ENCODE results near the gene TMEM150A. TPM values are rescaled to one million over a fixed set of nuclear protein-coding genes. Genes with fewer than 3 reads are reported as not detected.
A peak's percentile ranks its signal among the peaks of the same experiment; 100 is the strongest.

TMEM150A gene
- total RNA-seq, 4 donors from 2014 or later: 5.8 to 13.7 (median 9.5) TPM

DNA sequence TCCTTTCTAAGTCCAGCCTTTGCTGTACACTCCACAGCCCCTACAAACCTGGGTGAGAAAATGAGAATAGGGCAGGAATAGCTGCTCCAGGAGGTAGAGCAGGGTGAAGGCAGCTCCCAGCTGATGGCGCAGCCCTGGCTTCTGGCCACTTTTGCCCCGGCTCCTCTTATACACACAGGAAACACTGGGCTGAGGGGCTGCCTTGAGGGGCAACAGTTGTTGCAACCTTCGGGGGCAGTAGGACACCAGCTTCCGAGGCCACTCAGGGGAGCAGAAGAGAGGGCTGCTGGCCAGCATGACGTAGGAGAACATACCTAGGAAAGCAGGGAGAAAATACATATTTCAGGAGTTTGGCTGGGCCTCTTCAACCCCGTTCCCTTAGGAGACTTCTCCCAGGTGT lies 49.3 kb downstream of the TMEM150A start:
- TF ChIP-seq, protein P1, sequence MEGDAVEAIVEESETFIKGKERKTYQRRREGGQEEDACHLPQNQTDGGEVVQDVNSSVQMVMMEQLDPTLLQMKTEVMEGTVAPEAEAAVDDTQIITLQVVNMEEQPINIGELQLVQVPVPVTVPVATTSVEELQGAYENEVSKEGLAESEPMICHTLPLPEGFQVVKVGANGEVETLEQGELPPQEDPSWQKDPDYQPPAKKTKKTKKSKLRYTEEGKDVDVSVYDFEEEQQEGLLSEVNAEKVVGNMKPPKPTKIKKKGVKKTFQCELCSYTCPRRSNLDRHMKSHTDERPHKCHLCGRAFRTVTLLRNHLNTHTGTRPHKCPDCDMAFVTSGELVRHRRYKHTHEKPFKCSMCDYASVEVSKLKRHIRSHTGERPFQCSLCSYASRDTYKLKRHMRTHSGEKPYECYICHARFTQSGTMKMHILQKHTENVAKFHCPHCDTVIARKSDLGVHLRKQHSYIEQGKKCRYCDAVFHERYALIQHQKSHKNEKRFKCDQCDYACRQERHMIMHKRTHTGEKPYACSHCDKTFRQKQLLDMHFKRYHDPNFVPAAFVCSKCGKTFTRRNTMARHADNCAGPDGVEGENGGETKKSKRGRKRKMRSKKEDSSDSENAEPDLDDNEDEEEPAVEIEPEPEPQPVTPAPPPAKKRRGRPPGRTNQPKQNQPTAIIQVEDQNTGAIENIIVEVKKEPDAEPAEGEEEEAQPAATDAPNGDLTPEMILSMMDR (IDR thresholded peaks at IDR 0.05): no peak
- no peak for TF ChIP-seq POLR2A (IDR thresholded peaks at IDR 0.05)
- intact Hi-C loops (cut with DNase I; ENCODE audit: low total_unique reads): loop anchor here (2.0 kb wide), 1 partner anchor 132 kb away; no protein-coding TSS in a partner anchor
- H3K4me3 ChIP-seq (ENCODE audit: low read depth, poor library complexity, severe bottlenecking): no peak overlapping the region
- peak in 1 of 2 donors; percentile 80 for DNase-seq (ENCODE audit: low spot score in 2 of 2)
- 82 to 86% methylated on average over 6 of the region's 6 CpGs for WGBS, 2 donors

DNA sequence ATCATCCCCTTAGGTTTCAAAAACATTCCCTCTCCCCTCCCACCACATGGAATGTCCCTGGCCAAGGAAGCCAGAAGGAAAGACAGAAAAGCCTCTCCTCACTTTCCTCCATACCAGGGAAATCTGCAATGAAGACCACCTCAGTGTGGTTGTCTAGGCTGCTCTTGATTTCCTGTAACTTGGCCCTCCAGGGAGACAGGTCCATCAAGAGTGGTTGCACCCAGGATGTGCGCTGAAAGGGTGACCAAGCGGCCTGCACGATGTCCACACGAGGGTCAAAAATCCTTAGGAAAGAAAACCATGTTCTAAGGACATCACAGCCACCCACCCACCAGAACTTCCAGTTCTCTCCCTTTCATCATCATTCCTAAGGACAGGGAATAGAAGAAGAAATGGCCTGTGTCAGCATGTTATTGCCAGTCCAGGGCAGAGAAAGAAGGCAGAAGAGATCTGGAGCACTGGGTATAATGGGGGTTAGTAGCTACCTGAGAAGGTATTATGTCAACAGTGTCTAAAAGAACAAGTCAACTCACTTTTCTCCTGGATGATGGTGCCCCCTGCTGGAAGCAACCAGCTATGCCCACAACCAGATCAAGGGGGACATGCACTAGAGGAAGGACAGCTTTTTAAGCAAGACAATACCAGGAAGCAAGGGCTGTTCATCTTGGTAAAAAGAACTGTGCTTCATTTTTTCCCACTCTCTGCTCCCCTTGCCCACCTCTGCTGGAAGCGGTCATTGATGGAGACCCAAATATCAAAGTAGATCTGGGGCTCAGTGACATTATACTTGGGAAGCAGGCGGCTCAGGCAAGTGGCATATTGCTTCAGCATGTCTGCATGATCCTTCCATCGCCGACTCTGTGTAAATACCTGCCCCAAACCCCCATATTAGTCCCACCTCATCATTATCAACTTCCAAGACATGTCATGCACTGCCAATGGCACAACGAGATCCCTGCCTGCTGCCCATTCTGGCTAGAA lies 50.5 kb downstream of the TMEM150A start:
- 68 to 76% methylated on average over 9 of the region's 9 CpGs for WGBS, 2 donors
- H3K4me3 ChIP-seq (ENCODE audit: low read depth, poor library complexity, severe bottlenecking): no peak overlapping the region
- intact Hi-C loops (cut with DNase I; ENCODE audit: low total_unique reads): loop anchor here (2.0 kb wide), 1 partner anchor 131 kb away; no protein-coding TSS in a partner anchor
- DNase-seq (ENCODE audit: low spot score in 2 of 2): peak; percentile 86 to 97
- no peak for TF ChIP-seq POLR2A (IDR thresholded peaks at IDR 0.05)
- TF ChIP-seq, protein P1 (IDR thresholded peaks at IDR 0.05): peak in 1 of 3 donors; percentile 86

DNA sequence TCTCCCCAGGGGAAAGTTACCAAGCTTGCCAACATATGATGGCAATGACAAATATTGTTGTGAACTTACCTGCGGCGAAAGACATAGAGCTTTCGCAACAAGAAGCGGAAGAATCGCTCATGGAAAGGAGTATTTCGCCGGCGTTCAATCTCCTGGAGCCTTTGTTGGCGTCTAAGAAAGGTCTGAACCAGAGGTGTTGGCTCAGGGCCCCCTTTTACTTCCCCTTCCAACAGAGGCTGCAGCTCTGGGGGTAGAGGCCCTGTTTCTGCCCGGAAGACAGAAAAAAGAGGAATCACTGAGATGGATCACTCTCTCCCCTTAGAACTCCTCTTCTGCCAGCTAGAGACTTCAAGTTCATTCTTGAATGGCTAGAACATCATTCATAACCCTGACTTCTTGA lies 52.0 kb downstream of the TMEM150A start:
- peak in 1 of 2 donors; percentile 73 for DNase-seq (ENCODE audit: low spot score in 2 of 2)
- WGBS, 2 donors: 77 to 82% methylated on average over 10 of the region's 10 CpGs
- TF ChIP-seq POLR2A (IDR thresholded peaks at IDR 0.05): no peak
- TF ChIP-seq, protein P1 (IDR thresholded peaks at IDR 0.05): no peak
- no peak overlapping the region for H3K4me3 ChIP-seq (ENCODE audit: low read depth, poor library complexity, severe bottlenecking)
- intact Hi-C loops (cut with DNase I; ENCODE audit: low total_unique reads): no loop called here

DNA sequence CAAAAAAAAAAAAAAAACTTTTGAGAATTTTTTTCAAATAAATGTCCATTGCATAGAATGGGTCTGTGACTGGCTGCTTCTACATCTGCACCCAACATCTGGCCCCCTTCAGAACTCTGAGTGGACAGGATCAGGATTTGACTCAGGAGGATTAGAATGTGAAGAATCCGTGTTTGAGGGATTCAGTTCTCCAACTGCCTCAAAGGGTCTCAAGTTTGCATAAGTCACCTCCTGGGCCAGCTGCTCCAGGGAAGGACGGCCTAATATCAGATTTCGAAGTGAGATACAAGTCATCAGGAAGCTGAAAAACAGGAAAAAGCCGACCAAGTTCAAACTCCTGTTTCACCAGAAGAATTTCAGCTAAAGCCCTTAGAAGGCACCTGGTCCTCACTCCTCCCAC lies 52.7 kb downstream of the TMEM150A start:
- DNase-seq (ENCODE audit: low spot score in 2 of 2): peak in 1 of 2 donors; percentile 58
- WGBS, 2 donors: 56 to 68% methylated on average over 4 of the region's 4 CpGs
- TF ChIP-seq, protein P1 (IDR thresholded peaks at IDR 0.05): no peak
- no peak for TF ChIP-seq POLR2A (IDR thresholded peaks at IDR 0.05)
- no peak overlapping the region for H3K4me3 ChIP-seq (ENCODE audit: low read depth, poor library complexity, severe bottlenecking)
- intact Hi-C loops (cut with DNase I; ENCODE audit: low total_unique reads): no loop called here

DNA sequence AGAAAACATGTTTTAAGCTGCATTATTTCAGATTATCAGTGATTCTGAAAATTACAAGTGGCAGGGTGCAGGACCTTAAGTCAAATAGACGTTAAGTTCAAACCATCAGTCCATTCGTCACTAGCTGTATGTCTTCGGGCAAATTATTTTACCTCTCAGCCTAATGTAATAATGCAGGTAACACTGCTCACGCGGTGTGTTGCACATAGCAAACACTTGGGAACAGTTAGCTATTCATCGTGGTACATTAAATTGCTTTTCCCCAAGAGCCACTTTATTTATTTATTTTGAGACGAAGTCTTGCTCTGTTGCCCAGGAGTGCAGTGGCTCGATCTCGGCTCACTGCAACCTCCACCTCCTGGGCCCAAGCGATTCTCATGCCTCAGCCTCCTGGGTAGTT lies 53.4 kb downstream of the TMEM150A start:
- no peak for TF ChIP-seq POLR2A (IDR thresholded peaks at IDR 0.05)
- TF ChIP-seq, protein P1 (IDR thresholded peaks at IDR 0.05): no peak
- no peak for DNase-seq (ENCODE audit: low spot score in 2 of 2)
- H3K4me3 ChIP-seq (ENCODE audit: low read depth, poor library complexity, severe bottlenecking): no peak overlapping the region
- intact Hi-C loops (cut with DNase I; ENCODE audit: low total_unique reads): no loop called here
- 88 to 90% methylated on average over 10 of the region's 10 CpGs for WGBS, 2 donors
